ENCODE measurements around the gene TMC1.

- TF ChIP-seq CTCF (IDR thresholded peaks at IDR 0.05) (no peak), POLR2AphosphoS5 (IDR thresholded peaks at IDR 0.05) (no peak)
Observed at GRCh38 chr9:72872718-72873117, 351.3 kb downstream of the TMC1 start.

All from upper lobe of left lung (tissue), 4 donors.